SK-N-SH (cell line): ENCODE data around the gene SLAMF1. TPM values are rescaled to one million over a fixed set of nuclear protein-coding genes. Genes with fewer than 3 reads are reported as not detected.

Source experiments
- CTCF ChIA-PET: fragments of 300-600, 350-600 bp; formaldehyde crosslinking; extraction: SDS; loops from one replicate; lab custom pipeline; 2021; lab: Yijun Ruan, JAX
- POLR2A ChIA-PET: fragments of 350-600 bp; sonication (Branson Sonifier 250); formaldehyde crosslinking; extraction: SDS; loops from one replicate; lab custom pipeline; 2020; ENCODE audit warnings: antibody characterized with exemption, inconsistent platforms; lab: Yijun Ruan, JAX
- DNase-seq: peaks from one replicate; pipeline ENCODE4 v3.0.0; 2012
- H2AFZ ChIP-seq: fragments of 200-600 bp; sonication (generic); 2 replicates; pipeline ENCODE4 v1.8.1; 2016; ENCODE audit warnings: antibody characterized with exemption, mild to moderate bottlenecking, low read depth
- H3F3A ChIP-seq: fragments of 200-600 bp; sonication (generic); replicated peaks from 2 replicates; pipeline ENCODE3; 2016; ENCODE audit warnings: antibody characterized with exemption, mild to moderate bottlenecking; ENCODE audit not compliant: insufficient read depth
- H3K27ac ChIP-seq, 2 experiments: fragments of 200-500 bp in 1 of 2; fragments of 200-600 bp in 1 of 2; sonication (Bioruptor generic) in 1 of 2; sonication (generic), shearing (Covaris generic) in 1 of 2; 2 replicates each; pipeline versions ENCODE4 v1.5.1 to v1.6.1; 2014 to 2016; ENCODE audit warnings: low read depth in 2 of 2, inconsistent platforms in 1 of 2, low read length in 1 of 2, mild to moderate bottlenecking in 1 of 2, mixed read lengths in 1 of 2
- H3K27me3 ChIP-seq: fragments of 200-600 bp; sonication (generic), shearing (Covaris generic); 2 replicates; pipeline ENCODE4 v1.6.1; 2016; ENCODE audit warnings: mixed run types; ENCODE audit not compliant: insufficient read depth
- H3K36me3 ChIP-seq, 2 experiments: fragments of 200-500 bp in 1 of 2; fragments of 200-600 bp in 1 of 2; sonication (Bioruptor generic) in 1 of 2; sonication (generic) in 1 of 2; replicated peaks in 1 of 2; 2 replicates each; pipeline versions ENCODE3 to v1.5.1; 2014 to 2016; ENCODE audit warnings: low read length in 1 of 2, mild to moderate bottlenecking in 1 of 2; ENCODE audit not compliant: insufficient read depth in 2 of 2, control insufficient read depth in 1 of 2
- H3K4me1 ChIP-seq, 2 experiments: fragments of 200-500 bp in 1 of 2; fragments of 200-600 bp in 1 of 2; sonication (Bioruptor generic) in 1 of 2; sonication (generic), shearing (Covaris generic) in 1 of 2; 2 replicates each; pipeline versions ENCODE4 v1.5.1 to v1.6.1; 2014 to 2016; ENCODE audit warnings: low read depth in 1 of 2, low read length in 1 of 2, mixed run types in 1 of 2; ENCODE audit not compliant: insufficient read depth in 2 of 2, control insufficient read depth in 1 of 2
- H3K4me2 ChIP-seq: fragments of 200-600 bp; sonication (generic), shearing (Covaris generic); 2 replicates; pipeline ENCODE4 v1.6.1; 2017; ENCODE audit warnings: mixed run types
- H3K4me3 ChIP-seq, 2 experiments: fragments of 200-500 bp in 1 of 2; fragments of 200-600 bp in 1 of 2; sonication (Bioruptor generic) in 1 of 2; sonication (generic), shearing (Covaris generic) in 1 of 2; 2 replicates each; pipeline versions ENCODE4 v1.5.1 to v1.8.1; 2014 to 2016; ENCODE audit warnings: low read depth in 2 of 2, inconsistent platforms in 1 of 2, low read length in 1 of 2, mild to moderate bottlenecking in 1 of 2, mixed read lengths in 1 of 2, moderate library complexity in 1 of 2
- H3K79me2 ChIP-seq: fragments of 200-600 bp; sonication (generic); 2 replicates; pipeline ENCODE4 v1.8.1; 2017; ENCODE audit warnings: mild to moderate bottlenecking; ENCODE audit not compliant: insufficient read depth
- H3K9ac ChIP-seq: fragments of 200-600 bp; sonication (generic); 2 replicates; pipeline ENCODE4 v1.6.1; 2017; ENCODE audit warnings: mixed run types
- H3K9me2 ChIP-seq: fragments of 200-600 bp; sonication (generic); 2 replicates; pipeline ENCODE4 v1.6.1; 2017; ENCODE audit warnings: mixed run types
- H3K9me3 ChIP-seq: fragments of 200-600 bp; sonication (generic); 2 replicates; pipeline ENCODE4 v1.6.1; 2017; ENCODE audit warnings: mixed run types, mild to moderate bottlenecking, moderate library complexity
- H4K20me1 ChIP-seq: fragments of 200-600 bp; sonication (generic); 2 replicates; pipeline ENCODE4 v1.6.1; 2017; ENCODE audit warnings: mild to moderate bottlenecking, mixed run types; ENCODE audit not compliant: insufficient read depth
- ELF1 ChIP-seq: IDR thresholded peaks from 2 replicates; pipeline ENCODE4 v1.4.0; 2012
- FOSL2 ChIP-seq: IDR thresholded peaks from 2 replicates; pipeline ENCODE4 v1.4.0; 2012; ENCODE audit warnings: low read depth, mild to moderate bottlenecking, moderate library complexity, borderline replicate concordance
- FOXM1 ChIP-seq: IDR thresholded peaks from 2 replicates; pipeline ENCODE4 v1.4.0; 2012; ENCODE audit warnings: low read depth, mild to moderate bottlenecking
- IRF3 ChIP-seq: fragments of 150-350 bp; IDR thresholded peaks from 2 replicates; pipeline ENCODE4 v1.6.1; 2016; ENCODE audit warnings: mild to moderate bottlenecking, low read depth, low read length
- MEF2A ChIP-seq: IDR thresholded peaks from 2 replicates; pipeline ENCODE4 v1.4.0; 2012; ENCODE audit warnings: low read depth, borderline replicate concordance
- MXI1 ChIP-seq: IDR thresholded peaks from 2 replicates; pipeline ENCODE4 v1.6.1; 2012; ENCODE audit warnings: mild to moderate bottlenecking, low read depth, low read length, improper control_type of control experiment
- RAD21 ChIP-seq: IDR thresholded peaks from 2 replicates; pipeline ENCODE4 v1.6.1; 2012; ENCODE audit warnings: mild to moderate bottlenecking, low read length
- SIN3A ChIP-seq: IDR thresholded peaks from 2 replicates; pipeline ENCODE4 v1.6.1; 2012; ENCODE audit warnings: low read depth, mild to moderate bottlenecking, low read length, moderate library complexity, borderline replicate concordance
- SMC3 ChIP-seq: IDR thresholded peaks from 2 replicates; pipeline ENCODE4 v1.6.1; 2012; ENCODE audit warnings: low read depth, low read length, improper control_type of control experiment
- TAF1 ChIP-seq: IDR thresholded peaks from 2 replicates; pipeline ENCODE4 v1.6.1; 2012; ENCODE audit warnings: low read depth, mild to moderate bottlenecking, low read length, moderate library complexity, borderline replicate concordance
- TEAD4 ChIP-seq: IDR thresholded peaks from 2 replicates; pipeline ENCODE4 v1.4.0; 2012; ENCODE audit warnings: mild to moderate bottlenecking, borderline replicate concordance; ENCODE audit not compliant: insufficient read depth
- WGBS: methylation state at CpG from one replicate; pipeline ENCODE4 v1.1.6; 2017; ENCODE audit warnings: low lambda C conversion rate; 5-methylcytosine and 5-hydroxymethylcytosine counted together
- polyA plus RNA-seq, 3 experiments: library from polyadenylated mRNA; depleted of rRNA; stranded (reverse); fragments of >200 nt; gene quantifications; 2 replicates each; pipeline ENCODE4 v1.2.3, GENCODE V29; 2012
- TF ChIP-seq, protein P1 (sequence below): IDR thresholded peaks from 2 replicates; pipeline ENCODE4 v1.4.0; 2012; ENCODE audit warnings: low read depth, borderline replicate concordance

SLAMF1 gene
- polyA plus RNA-seq, 1 of the 3 experiments (the other 2 are of a cell fraction), result not detected

- Histone ChIP-seq H4K20me1 (no peaks in the 10 kb centered on the region), H3F3A (no peaks in the 10 kb centered on the region), H3K9me3 (no peaks in the 10 kb centered on the region), H3K27me3 (peaks cover 8% of the 10 kb centered on the region; the same call in 1 of the 2 replicates), H3K4me3 (no peak overlapping the region), H3K79me2 (no peaks in the 10 kb centered on the region), H3K9ac (no peak overlapping the region), H3K4me2 (no peak overlapping the region)
- ChIA-PET CTCF (no interaction called here), POLR2A (no interaction called here)
- WGBS, result 15% methylated on average over 3 of the region's 3 CpGs
- no peak for DNase-seq
- TF ChIP-seq RAD21, result no peak
- TF ChIP-seq, all 33 proteins: peak for 0
- Histone ChIP-seq H2AFZ (no peak overlapping the region), H3K36me3 (no peaks in the 10 kb centered on the region), H3K27ac (no peak overlapping the region), H3K4me1 (no peaks in the 10 kb centered on the region; a peak in 1 of 4 replicates), H3K9me2 (no peaks in the 10 kb centered on the region)
These were observed 481 bp upstream of the SLAMF1 start for GRCh38 chr1:160647329-160647720.

DNA sequence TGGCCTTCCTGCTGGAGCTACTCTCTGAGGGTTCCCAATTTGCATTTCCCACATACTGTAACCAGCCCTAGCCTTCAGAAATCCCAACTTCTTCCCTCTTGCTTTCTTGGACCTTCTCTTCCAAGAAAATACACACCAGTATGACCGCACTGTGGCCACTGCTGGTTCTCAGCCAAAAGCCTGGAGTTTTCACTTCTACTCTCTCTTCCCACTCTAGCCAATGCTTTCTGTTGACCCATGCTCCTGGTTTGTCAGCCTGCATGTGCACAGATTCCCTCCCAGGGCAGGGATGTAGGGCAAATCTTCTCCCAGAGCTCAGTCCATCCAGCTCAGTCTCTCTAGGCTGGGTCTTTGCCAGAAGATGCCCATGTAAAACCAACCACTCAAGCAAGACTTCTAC, 664 bp downstream of the SLAMF1 start:
- H3K36me3 ChIP-seq, result no peaks in the 10 kb centered on the region
- no peaks in the 10 kb centered on the region for H3F3A ChIP-seq
- CTCF ChIA-PET, result no interaction called here
- H2AFZ ChIP-seq, result no peak overlapping the region
- H3K9ac ChIP-seq, result no peak overlapping the region
- no peak overlapping the region for H3K4me3 ChIP-seq
- POLR2A ChIA-PET, result no interaction called here
- no peaks in the 10 kb centered on the region for H3K9me3 ChIP-seq
- no peak for DNase-seq
- H4K20me1 ChIP-seq, result no peaks in the 10 kb centered on the region
- no peaks in the 10 kb centered on the region for H3K9me2 ChIP-seq
- no peaks in the 10 kb centered on the region; the same call in 1 of the 2 replicates for H3K27me3 ChIP-seq
- no peaks in the 10 kb centered on the region; a peak in 1 of 4 replicates for H3K4me1 ChIP-seq
- H3K27ac ChIP-seq, result no peak overlapping the region
- no peak overlapping the region for H3K4me2 ChIP-seq
- WGBS, result 17% methylated on average over 1 of the region's 1 CpG
- TF ChIP-seq, protein P1, sequence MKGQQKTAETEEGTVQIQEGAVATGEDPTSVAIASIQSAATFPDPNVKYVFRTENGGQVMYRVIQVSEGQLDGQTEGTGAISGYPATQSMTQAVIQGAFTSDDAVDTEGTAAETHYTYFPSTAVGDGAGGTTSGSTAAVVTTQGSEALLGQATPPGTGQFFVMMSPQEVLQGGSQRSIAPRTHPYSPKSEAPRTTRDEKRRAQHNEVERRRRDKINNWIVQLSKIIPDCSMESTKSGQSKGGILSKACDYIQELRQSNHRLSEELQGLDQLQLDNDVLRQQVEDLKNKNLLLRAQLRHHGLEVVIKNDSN, result no peak
- no peak for TF ChIP-seq MXI1
- no peak for TF ChIP-seq FOXM1
- TF ChIP-seq SIN3A, result no peak
- no peak for TF ChIP-seq MEF2A
- TF ChIP-seq TEAD4, result no peak
- no peak for TF ChIP-seq TAF1
- TF ChIP-seq IRF3, result no peak
- no peak for TF ChIP-seq FOSL2
- no peak for TF ChIP-seq ELF1
- no peak for TF ChIP-seq SMC3
- TF ChIP-seq, all 33 proteins: peak for 0
- H3K79me2 ChIP-seq, result no peaks in the 10 kb centered on the region
